Trophoblast cell (in vitro differentiated cells and primary cell): ENCODE data around the gene NRCAM.

ENCODE experiments used
- DNase-seq, 2 donors: peaks; one replicate each; pipeline ENCODE4 v3.0.0-alpha.2; 2016
- H2AFZ ChIP-seq: 2 replicates; pipeline ENCODE4 v1.6.1; 2013; ENCODE audit warnings: low read length, moderate library complexity, mild to moderate bottlenecking; ENCODE audit not compliant: insufficient read depth, poor library complexity
- H2AK5ac ChIP-seq: 2 replicates; pipeline ENCODE4 v1.6.1; 2013; ENCODE audit warnings: mild to moderate bottlenecking, low read length
- H2BK120ac ChIP-seq: 2 replicates; pipeline ENCODE4 v1.6.1; 2013; ENCODE audit warnings: low read length, mild to moderate bottlenecking, moderate library complexity; ENCODE audit not compliant: insufficient read depth, poor library complexity
- H2BK12ac ChIP-seq: 2 replicates; pipeline ENCODE4 v1.6.1; 2013; ENCODE audit warnings: mild to moderate bottlenecking, low read length, moderate library complexity
- H2BK5ac ChIP-seq: 2 replicates; pipeline ENCODE4 v1.6.1; 2013; ENCODE audit warnings: low read length, low read depth, moderate library complexity, mild to moderate bottlenecking; ENCODE audit not compliant: poor library complexity
- H3K14ac ChIP-seq: 2 replicates; pipeline ENCODE4 v1.6.1; 2013; ENCODE audit warnings: mild to moderate bottlenecking, low read length
- H3K18ac ChIP-seq: 2 replicates; pipeline ENCODE4 v1.6.1; 2013; ENCODE audit warnings: mild to moderate bottlenecking, low read length
- H3K23ac ChIP-seq: 2 replicates; pipeline ENCODE4 v1.6.1; 2013; ENCODE audit warnings: low read length
- H3K27ac ChIP-seq: 2 replicates; pipeline ENCODE4 v1.5.1; 2013; ENCODE audit warnings: low read depth, mild to moderate bottlenecking, inconsistent platforms, low read length, moderate library complexity
- H3K27me3 ChIP-seq: 2 replicates; pipeline ENCODE4 v1.6.1; 2013; ENCODE audit warnings: inconsistent platforms, mild to moderate bottlenecking, low read length, moderate library complexity; ENCODE audit not compliant: insufficient read depth
- H3K36me3 ChIP-seq, 2 experiments: 1 replicate in 1 of 2; 2 replicates in 1 of 2; pipeline ENCODE4 v1.6.1; 2013; ENCODE audit warnings: low read length in 2 of 2, mild to moderate bottlenecking in 2 of 2, moderate library complexity in 1 of 2; ENCODE audit not compliant: insufficient read depth in 2 of 2, control insufficient read depth in 1 of 2
- H3K4ac ChIP-seq: 2 replicates; pipeline ENCODE4 v1.6.1; 2013; ENCODE audit warnings: low read depth, mild to moderate bottlenecking, low read length, moderate library complexity
- H3K4me1 ChIP-seq, 2 experiments: 1 replicate in 1 of 2; 2 replicates in 1 of 2; pipeline ENCODE4 v1.6.1; 2013; ENCODE audit warnings: low read length in 2 of 2, mild to moderate bottlenecking in 2 of 2, moderate library complexity in 1 of 2; ENCODE audit not compliant: insufficient read depth in 2 of 2, control insufficient read depth in 1 of 2
- H3K4me2 ChIP-seq: 2 replicates; pipeline ENCODE4 v1.6.1; 2013; ENCODE audit warnings: inconsistent platforms, mild to moderate bottlenecking, low read length, moderate library complexity
- H3K4me3 ChIP-seq: 2 replicates; pipeline ENCODE4 v1.5.1; 2013; ENCODE audit warnings: mild to moderate bottlenecking, low read depth, low read length, inconsistent platforms
- H3K79me1 ChIP-seq: one replicate; pipeline ENCODE4 v1.6.1; 2013; ENCODE audit warnings: low read length
- H3K79me2 ChIP-seq: 2 replicates; pipeline ENCODE4 v1.6.1; 2013; ENCODE audit warnings: low read length, mild to moderate bottlenecking; ENCODE audit not compliant: control insufficient read depth, insufficient read depth, poor library complexity
- H3K9ac ChIP-seq: 2 replicates; pipeline ENCODE4 v1.6.1; 2013; ENCODE audit warnings: mild to moderate bottlenecking, low read length
- H3K9me3 ChIP-seq: 2 replicates; pipeline ENCODE4 v1.6.1; 2013; ENCODE audit warnings: low read depth, mild to moderate bottlenecking, control low read depth, inconsistent platforms, low read length; ENCODE audit not compliant: insufficient read depth
- H4K12ac ChIP-seq: 2 replicates; pipeline ENCODE4 v1.6.1; 2013; ENCODE audit warnings: low read depth, mild to moderate bottlenecking, low read length, moderate library complexity
- H4K8ac ChIP-seq: 2 replicates; pipeline ENCODE4 v1.6.1; 2013; ENCODE audit warnings: low read depth, mild to moderate bottlenecking, low read length, moderate library complexity
- H4K91ac ChIP-seq: one replicate; pipeline ENCODE4 v1.6.1; 2013; ENCODE audit warnings: low read depth, mild to moderate bottlenecking, low read length, moderate library complexity
- WGBS: extraction: QIAGEN DNeasy Blood & Tissue Kit; methylation state at CpG from one replicate; pipeline ENCODE4 v1.1.7; 2013; ENCODE audit warnings: missing lambda C conversion rate; ENCODE audit not compliant: insufficient read length, insufficient coverage; ENCODE audit errors: extremely low coverage; 5-methylcytosine and 5-hydroxymethylcytosine counted together

Gene NRCAM

GRCh38 chr7:108285003-108285368 is 171.2 kb downstream of the NRCAM start:
- H3K27ac ChIP-seq = no peak overlapping the region
- no peaks in the 10 kb centered on the region for H3K79me2 ChIP-seq
- H2BK12ac ChIP-seq = no peak overlapping the region
- H3K79me1 ChIP-seq = no peaks in the 10 kb centered on the region
- no peak overlapping the region for H3K14ac ChIP-seq
- H2AFZ ChIP-seq = no peak overlapping the region
- no peak for DNase-seq
- no peak overlapping the region for H4K8ac ChIP-seq
- H3K27me3 ChIP-seq = no peaks in the 10 kb centered on the region
- no peak overlapping the region for H2AK5ac ChIP-seq
- H3K18ac ChIP-seq = no peak overlapping the region
- no peak overlapping the region for H3K4ac ChIP-seq
- H2BK5ac ChIP-seq = no peak overlapping the region
- no peak overlapping the region for H4K12ac ChIP-seq
- no peaks in the 10 kb centered on the region for H3K9me3 ChIP-seq
- H3K4me3 ChIP-seq = no peak overlapping the region
- H3K4me1 ChIP-seq = no peaks in the 10 kb centered on the region
- no peak overlapping the region for H3K23ac ChIP-seq
- H3K9ac ChIP-seq = no peak overlapping the region
- no peak overlapping the region for H2BK120ac ChIP-seq
- no CpG with 5 or more reads among the region's 2 CpGs for WGBS
- H4K91ac ChIP-seq = no peak overlapping the region
- H3K36me3 ChIP-seq = no peaks in the 10 kb centered on the region
- H3K4me2 ChIP-seq = no peak overlapping the region

- H3K27ac ChIP-seq = no peak overlapping the region
- H3K27me3 ChIP-seq = no peaks in the 10 kb centered on the region
- no peak overlapping the region for H4K91ac ChIP-seq
- H2AK5ac ChIP-seq = no peak overlapping the region
- H3K79me2 ChIP-seq = no peaks in the 10 kb centered on the region
- no peak overlapping the region for H2AFZ ChIP-seq
- no peaks in the 10 kb centered on the region for H3K36me3 ChIP-seq
- H3K14ac ChIP-seq = no peak overlapping the region
- H3K4me2 ChIP-seq = no peak overlapping the region
- no peak overlapping the region for H3K9ac ChIP-seq
- H4K12ac ChIP-seq = no peak overlapping the region
- no peaks in the 10 kb centered on the region for H3K79me1 ChIP-seq
- no peak overlapping the region for H2BK120ac ChIP-seq
- no peaks in the 10 kb centered on the region for H3K9me3 ChIP-seq
- H3K4me3 ChIP-seq = no peak overlapping the region
- no peak overlapping the region for H4K8ac ChIP-seq
- WGBS = no CpG with 5 or more reads among the region's 6 CpGs
- no peak overlapping the region for H3K23ac ChIP-seq
- H2BK12ac ChIP-seq = no peak overlapping the region
- no peak overlapping the region for H2BK5ac ChIP-seq
- H3K4me1 ChIP-seq = no peaks in the 10 kb centered on the region
- H3K4ac ChIP-seq = no peak overlapping the region
- DNase-seq = no peak
- H3K18ac ChIP-seq = no peak overlapping the region
Observed at GRCh38 chr7:108284349-108285002, 171.8 kb downstream of the NRCAM start.

GRCh38 chr7:108283252-108283651 is 173.0 kb downstream of the NRCAM start:
- Histone ChIP-seq H2BK5ac (no peak overlapping the region), H2AK5ac (no peak overlapping the region), H3K9me3 (peaks cover 3% of the 10 kb centered on the region), H3K18ac (no peak overlapping the region), H3K14ac (no peak overlapping the region), H3K23ac (no peak overlapping the region), H2BK120ac (no peak overlapping the region), H3K4me2 (no peak overlapping the region), H3K27ac (no peak overlapping the region), H3K4me1 (no peaks in the 10 kb centered on the region), H2AFZ (no peak overlapping the region), H4K8ac (no peak overlapping the region), H3K79me1 (no peaks in the 10 kb centered on the region), H2BK12ac (no peak overlapping the region), H3K9ac (no peak overlapping the region), H3K4me3 (no peak overlapping the region), H3K27me3 (no peaks in the 10 kb centered on the region), H3K36me3 (no peaks in the 10 kb centered on the region), H4K12ac (no peak overlapping the region), H3K4ac (no peak overlapping the region), H3K79me2 (no peaks in the 10 kb centered on the region), H4K91ac (no peak overlapping the region)
- DNase-seq = no peak
- WGBS = no CpG with 5 or more reads among the region's 3 CpGs

- Histone ChIP-seq H3K27me3 (no peaks in the 10 kb centered on the region), H3K79me2 (no peaks in the 10 kb centered on the region), H2BK120ac (no peak overlapping the region), H3K27ac (no peak overlapping the region), H3K23ac (no peak overlapping the region), H3K4me2 (no peak overlapping the region), H2BK5ac (no peak overlapping the region), H3K18ac (no peak overlapping the region), H3K9me3 (peaks cover 3% of the 10 kb centered on the region), H3K14ac (no peak overlapping the region), H2BK12ac (no peak overlapping the region), H2AK5ac (no peak overlapping the region), H2AFZ (no peak overlapping the region), H4K91ac (no peak overlapping the region), H3K4ac (no peak overlapping the region), H4K8ac (no peak overlapping the region), H4K12ac (no peak overlapping the region), H3K4me3 (no peak overlapping the region), H3K79me1 (no peaks in the 10 kb centered on the region), H3K4me1 (no peaks in the 10 kb centered on the region), H3K9ac (no peak overlapping the region), H3K36me3 (no peaks in the 10 kb centered on the region)
- no CpG with 5 or more reads among the region's 4 CpGs for WGBS
- DNase-seq = no peak
Observed at GRCh38 chr7:108282427-108282996, 173.7 kb downstream of the NRCAM start.
